GM18517 (cell line): ENCODE measurements around the gene SLC39A11.

ENCODE experiments used
- ATAC-seq: cut with Tn5 transposase; IDR thresholded peaks from one replicate; pipeline ENCODE4 v1.9.1; 2021; ENCODE audit warnings: mild to moderate bottlenecking, moderate library complexity; ENCODE audit not compliant: unreplicated experiment

SLC39A11 gene

GRCh38 chr17:73045724-73046123 lies 46.8 kb downstream of the SLC39A11 start:
- no peak for ATAC-seq

DNA sequence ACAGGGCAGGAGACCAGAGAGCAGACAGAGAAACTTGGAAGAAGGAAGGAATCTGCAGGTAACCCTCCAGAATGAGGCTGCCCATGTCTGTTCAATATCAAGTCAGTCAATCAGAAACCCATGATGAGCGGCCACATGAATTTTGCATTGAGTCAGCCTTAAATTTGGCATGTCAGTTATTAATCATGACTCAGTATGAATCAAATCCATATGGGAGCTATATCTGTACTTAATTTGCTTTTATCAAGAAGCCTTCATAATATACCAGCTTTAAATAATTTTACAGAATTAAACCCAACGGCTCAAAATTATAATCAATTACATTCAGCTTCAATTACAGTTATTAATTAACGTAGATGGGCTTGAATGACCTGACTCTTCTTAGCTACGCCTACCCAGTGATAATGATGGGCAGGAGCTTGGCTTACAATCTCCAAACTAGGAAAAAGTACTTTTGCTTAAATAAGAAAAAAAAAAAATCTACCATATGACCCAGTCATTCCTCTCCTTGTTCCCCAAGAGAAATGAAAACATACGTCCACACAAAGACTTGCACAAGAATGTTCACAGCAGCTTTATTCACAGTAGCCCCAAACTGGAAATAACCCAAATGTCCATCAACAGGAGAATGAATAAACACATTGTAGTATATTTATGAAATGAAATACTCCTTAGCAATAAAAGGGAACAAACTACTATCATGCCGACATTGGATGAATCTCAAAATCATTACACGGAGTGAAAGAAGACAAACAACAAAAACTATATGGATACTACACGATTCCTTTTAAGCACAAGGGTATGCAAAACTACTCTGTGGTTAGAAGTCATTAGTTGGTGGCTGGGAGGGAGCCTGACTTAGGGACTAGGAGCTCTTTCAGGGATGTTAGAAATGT lies 48.6 kb downstream of the SLC39A11 start:
- ATAC-seq: no peak

DNA sequence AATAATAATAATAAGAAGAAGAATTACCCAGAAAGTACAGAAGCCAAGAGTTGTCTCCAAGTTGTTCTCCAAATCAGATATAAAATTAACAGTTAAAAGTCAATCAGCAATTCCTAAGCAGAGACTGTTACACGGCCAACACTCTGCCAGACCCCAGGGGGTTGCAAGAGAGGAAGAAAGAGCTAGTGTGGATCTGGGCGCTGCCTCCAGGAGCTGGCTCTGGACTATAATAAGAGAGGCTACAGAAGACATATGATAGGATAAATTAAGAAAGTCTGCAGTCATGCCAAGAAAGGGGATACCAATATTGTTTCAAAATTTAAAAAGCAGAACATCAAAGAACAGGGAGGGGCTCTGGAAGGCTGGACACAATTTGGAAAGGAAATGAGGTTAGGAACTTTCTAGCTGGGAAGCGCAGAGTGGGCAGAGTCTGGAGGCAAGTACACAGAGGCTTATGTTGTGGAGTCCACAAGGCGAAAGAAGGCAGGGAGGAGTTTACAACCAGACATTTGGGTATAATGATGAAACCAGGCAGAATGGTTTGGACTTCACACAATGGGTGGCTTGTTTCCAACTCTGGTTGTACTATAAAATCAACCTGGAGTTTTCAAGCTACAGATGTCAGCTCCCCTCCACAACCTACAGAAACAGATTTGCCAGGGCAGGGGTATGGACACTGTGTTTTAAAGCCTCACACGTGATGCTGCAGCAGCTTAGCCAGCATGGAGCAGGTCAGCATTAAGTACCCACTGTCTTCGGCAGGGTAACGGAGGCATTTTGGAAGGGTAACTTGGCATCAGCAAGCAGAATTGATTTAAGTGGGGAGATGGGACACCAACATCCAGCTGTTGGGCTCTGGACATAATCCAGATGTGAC lies 49.4 kb downstream of the SLC39A11 start:
- no peak for ATAC-seq

DNA sequence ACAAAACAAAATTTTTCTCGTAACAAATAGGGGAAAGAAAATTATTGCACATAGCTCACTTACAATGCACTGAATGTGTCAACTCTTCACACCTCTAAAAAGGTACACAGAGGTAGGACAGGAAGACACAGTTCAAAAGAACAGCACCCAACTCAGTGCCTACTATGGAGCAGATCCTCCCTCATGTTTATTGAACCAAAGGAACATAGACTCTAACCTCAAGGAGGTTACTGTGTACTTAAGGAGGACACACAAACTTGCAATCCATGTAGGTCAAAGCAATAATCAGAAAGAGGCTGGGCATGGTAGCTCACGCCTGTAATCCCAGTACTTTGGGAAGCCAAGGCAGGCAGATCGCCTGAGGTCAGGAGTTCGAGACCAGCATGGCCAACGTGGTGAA lies 50.3 kb downstream of the SLC39A11 start:
- ATAC-seq: no peak

DNA sequence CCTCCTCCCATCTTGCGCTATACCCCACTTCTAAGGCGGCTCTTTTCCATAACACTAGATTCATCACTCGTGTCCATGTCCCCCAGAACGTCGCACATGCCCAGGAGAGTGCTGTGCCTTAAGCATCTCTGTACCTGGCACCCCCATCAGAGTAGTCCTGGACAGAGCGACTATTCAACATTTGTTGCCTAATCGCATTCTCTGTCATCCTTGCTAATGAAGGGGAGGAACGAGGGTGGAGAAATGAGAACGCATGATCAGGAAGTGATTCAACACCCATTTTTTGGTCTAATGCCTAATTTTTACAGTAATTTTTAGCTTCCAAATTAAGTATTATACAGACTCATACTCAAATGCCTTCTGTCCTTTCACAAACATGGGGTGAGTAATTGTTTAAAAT lies 53.2 kb downstream of the SLC39A11 start:
- ATAC-seq: no peak

GRCh38 chr17:73031472-73031871 lies 61.0 kb downstream of the SLC39A11 start:
- ATAC-seq: no peak

DNA sequence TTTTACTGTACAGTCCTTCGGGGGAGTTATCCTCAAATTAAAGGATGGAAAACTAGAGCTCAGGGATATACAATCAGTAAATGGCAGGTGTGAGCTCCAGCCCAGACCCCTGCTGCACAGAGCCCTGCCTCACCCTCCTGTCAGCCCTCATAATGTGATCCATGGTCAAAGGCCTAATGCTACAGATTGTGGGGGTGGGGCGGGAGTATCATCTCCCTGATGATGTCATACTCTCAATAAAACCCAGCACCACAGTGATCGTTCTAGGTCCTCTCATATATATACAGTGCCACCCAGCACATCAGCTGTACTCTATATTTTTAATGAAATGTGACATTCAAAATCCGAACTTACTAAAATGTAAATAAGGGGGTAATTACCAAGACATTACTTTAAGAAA lies 61.5 kb downstream of the SLC39A11 start:
- no peak for ATAC-seq

GRCh38 chr17:73030501-73030921 lies 62.0 kb downstream of the SLC39A11 start:
- ATAC-seq: no peak

GRCh38 chr17:73029991-73030390 lies 62.5 kb downstream of the SLC39A11 start:
- no peak for ATAC-seq

GRCh38 chr17:73029021-73029420 lies 63.5 kb downstream of the SLC39A11 start:
- no peak for ATAC-seq

DNA sequence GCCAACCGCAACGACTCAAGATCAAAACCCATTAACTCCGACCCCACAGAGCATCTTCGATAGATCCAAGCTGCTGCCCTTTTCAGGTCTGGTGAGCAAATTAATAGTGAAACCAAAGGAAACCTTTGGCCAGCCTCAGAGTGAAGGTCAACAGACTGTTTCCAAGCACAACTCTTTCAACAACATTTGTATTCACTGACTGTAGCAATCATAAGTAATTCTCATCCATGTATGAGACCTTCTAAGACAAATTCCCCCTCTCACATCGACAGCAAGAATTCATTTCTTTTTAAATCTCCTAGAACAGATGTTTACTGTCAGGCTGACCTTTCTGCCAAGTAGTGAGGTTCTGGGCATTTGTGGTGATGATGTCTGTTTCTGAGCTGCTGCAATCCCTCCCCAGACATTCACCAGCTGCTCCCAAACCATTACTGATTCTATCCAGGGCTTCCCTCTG lies 64.2 kb downstream of the SLC39A11 start:
- no peak for ATAC-seq

- no peak for ATAC-seq
These were observed 65.3 kb downstream of the SLC39A11 start for GRCh38 chr17:73027130-73027741.

- no peak for ATAC-seq
These were observed 67.4 kb downstream of the SLC39A11 start for GRCh38 chr17:73025041-73025560.

DNA sequence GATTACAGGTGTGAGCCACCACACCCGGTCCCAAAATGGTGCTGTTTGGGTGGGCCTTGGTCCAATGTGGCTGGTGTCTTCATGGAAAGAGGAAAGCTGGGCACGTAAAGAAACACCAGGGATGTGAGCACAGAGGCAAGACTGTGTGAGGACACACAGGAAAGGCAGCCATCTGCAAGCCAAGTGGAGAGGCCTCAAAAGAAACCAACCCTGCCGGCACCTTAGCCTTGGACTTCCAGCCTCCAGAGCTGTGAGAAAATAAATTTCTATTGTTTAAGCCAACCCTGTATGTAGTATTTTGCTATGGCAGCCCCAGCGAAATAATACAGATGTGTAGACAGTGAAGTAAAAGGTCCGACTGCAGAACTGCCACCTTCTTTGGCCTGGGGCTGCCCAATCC lies 68.7 kb downstream of the SLC39A11 start:
- ATAC-seq: no peak

GRCh38 chr17:73022694-73023093 lies 69.8 kb downstream of the SLC39A11 start:
- no peak for ATAC-seq

DNA sequence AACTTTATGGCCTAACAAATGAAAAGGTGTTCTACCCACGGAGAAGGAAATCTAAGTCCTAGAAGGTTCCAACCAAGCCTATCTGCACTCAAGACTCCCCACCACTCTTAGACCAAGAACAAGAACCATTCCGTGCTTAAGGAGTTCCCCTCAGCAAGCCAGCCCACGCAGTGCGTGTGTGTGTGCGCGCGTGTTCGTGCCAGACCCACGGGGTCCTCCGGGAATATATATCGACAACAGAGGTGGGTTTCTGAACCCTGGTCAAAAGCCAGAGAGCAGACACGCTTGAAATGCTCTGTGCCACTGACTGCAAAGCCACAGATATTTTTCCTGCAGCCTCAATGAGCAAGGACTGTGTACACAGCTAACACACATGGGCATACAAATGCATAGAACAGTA lies 70.7 kb downstream of the SLC39A11 start:
- no peak for ATAC-seq

DNA sequence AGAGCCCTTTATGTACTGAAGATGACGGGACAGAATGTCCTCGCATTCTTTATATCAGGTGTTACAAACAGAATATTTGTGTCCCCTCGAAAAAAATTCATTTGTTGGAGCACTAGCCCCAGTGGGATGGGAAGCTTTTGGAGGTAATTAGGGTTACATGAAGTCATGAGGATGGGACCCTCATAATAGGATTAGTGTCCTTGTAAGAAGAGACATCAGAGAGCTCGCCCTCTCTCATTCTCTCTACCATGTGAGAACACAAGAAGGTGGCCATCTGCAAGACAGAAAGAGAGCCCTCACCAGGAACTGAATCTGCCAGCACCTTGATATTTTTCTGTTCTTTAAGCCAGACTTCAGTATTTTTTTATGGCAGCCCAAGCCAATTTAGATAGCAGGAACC lies 72.4 kb downstream of the SLC39A11 start:
- no peak for ATAC-seq

GRCh38 chr17:73018599-73018998 lies 73.9 kb downstream of the SLC39A11 start:
- ATAC-seq: no peak

- no peak for ATAC-seq
These were observed 74.8 kb downstream of the SLC39A11 start for GRCh38 chr17:73017658-73018057.

DNA sequence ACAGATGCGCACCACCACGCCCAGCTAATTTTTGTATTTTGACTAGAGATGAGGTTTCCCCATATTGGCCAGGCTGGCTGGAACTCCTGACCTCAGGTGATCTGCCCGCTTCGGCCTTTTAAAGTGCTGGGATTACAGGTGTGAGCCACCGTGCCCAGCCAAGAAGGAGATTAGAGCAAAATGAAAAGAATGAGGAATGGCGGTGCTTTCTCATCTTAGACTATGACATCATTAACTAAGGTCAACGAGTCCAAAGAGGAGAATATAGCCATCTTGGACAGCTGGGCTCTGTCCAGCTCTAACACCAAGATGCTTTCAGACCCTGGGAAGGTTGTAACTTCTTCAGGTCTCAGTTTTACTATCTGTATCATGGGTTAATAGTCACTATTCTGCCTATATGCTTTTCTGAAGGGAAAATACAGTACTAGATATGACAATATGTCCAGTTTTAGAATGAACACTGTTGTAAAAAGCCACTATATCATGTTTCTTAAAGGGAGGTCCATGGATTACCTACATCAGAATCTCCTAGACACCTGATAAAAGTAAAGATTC lies 76.7 kb downstream of the SLC39A11 start:
- ATAC-seq: no peak
